ENCODE data around the gene CLDN34.

Gene CLDN34

GRCh38 chrX:10017872-10018271 is 50.7 kb downstream of the CLDN34 start:
- DNase-seq, result no peak

All from stimulated activated CD4-positive, alpha-beta T cell treated with anti-CD3 and anti-CD28 coated beads, Interleukin-2, amount 100 ng/mL, for 48 hours (primary cell).